Ectodermal cell (in vitro differentiated cells): Measurements from ENCODE around the gene VPS37B.

Experiments
- H3K27ac ChIP-seq: 2 replicates; pipeline ENCODE4 v1.7.0; 2013; ENCODE audit warnings: mild to moderate bottlenecking, low read depth, low read length; ENCODE audit not compliant: insufficient read depth, poor library complexity, severe bottlenecking
- H3K27me3 ChIP-seq: 2 replicates; pipeline ENCODE4 v1.7.0; 2013; ENCODE audit warnings: mild to moderate bottlenecking, low read length; ENCODE audit not compliant: insufficient read depth, control insufficient read depth, poor library complexity, severe bottlenecking
- H3K36me3 ChIP-seq: one replicate; pipeline ENCODE4 v1.7.0; 2013; ENCODE audit warnings: low read length; ENCODE audit not compliant: control insufficient read depth, insufficient read depth
- H3K4me1 ChIP-seq: one replicate; pipeline ENCODE4 v1.7.0; 2013; ENCODE audit warnings: low read length; ENCODE audit not compliant: control insufficient read depth, insufficient read depth
- H3K4me3 ChIP-seq: 2 replicates; pipeline ENCODE4 v1.7.0; 2013; ENCODE audit warnings: low read depth, low read length, control low read depth; ENCODE audit not compliant: insufficient read depth
- H3K9me3 ChIP-seq: 2 replicates; pipeline ENCODE4 v1.7.0; 2013; ENCODE audit warnings: mild to moderate bottlenecking, low read length, moderate library complexity; ENCODE audit not compliant: control insufficient read depth
- WGBS, 2 experiments: methylation state at CpG; one replicate each; pipeline ENCODE4 v1.1.7; 2013; ENCODE audit warnings: missing lambda C conversion rate in 2 of 2; 5-methylcytosine and 5-hydroxymethylcytosine counted together

Gene VPS37B

GRCh38 chr12:122850695-122851350 lies 45.1 kb downstream of the VPS37B start:
- no peak overlapping the region for H3K27ac ChIP-seq
- H3K4me1 ChIP-seq, result no peaks in the 10 kb centered on the region
- no peaks in the 10 kb centered on the region for H3K27me3 ChIP-seq
- no peaks in the 10 kb centered on the region for H3K36me3 ChIP-seq
- no peak overlapping the region for H3K4me3 ChIP-seq
- 92 to 93% methylated on average over 27 of the region's 27 CpGs for WGBS, 2 experiments
- no peaks in the 10 kb centered on the region for H3K9me3 ChIP-seq

- Histone ChIP-seq H3K27me3 (no peaks in the 10 kb centered on the region), H3K9me3 (no peaks in the 10 kb centered on the region), H3K27ac (no peak overlapping the region), H3K4me1 (peaks cover 2% of the 10 kb centered on the region), H3K36me3 (no peaks in the 10 kb centered on the region), H3K4me3 (no peak overlapping the region)
- WGBS, 2 experiments, result 92 to 95% methylated on average over 12 to 13 of the region's 14 CpGs
These were observed 45.9 kb downstream of the VPS37B start for GRCh38 chr12:122850048-122850445.

GRCh38 chr12:122849352-122850047 lies 46.4 kb downstream of the VPS37B start:
- no peak overlapping the region for H3K4me3 ChIP-seq
- no peaks in the 10 kb centered on the region for H3K27me3 ChIP-seq
- no peaks in the 10 kb centered on the region for H3K9me3 ChIP-seq
- peaks cover 6% of the 10 kb centered on the region for H3K4me1 ChIP-seq
- WGBS, 2 experiments, result 88 to 89% methylated on average over 26 of the region's 26 CpGs
- no peaks in the 10 kb centered on the region for H3K36me3 ChIP-seq
- no peak overlapping the region for H3K27ac ChIP-seq

GRCh38 chr12:122848471-122849351 lies 47.2 kb downstream of the VPS37B start:
- H3K27me3 ChIP-seq, result no peaks in the 10 kb centered on the region
- H3K36me3 ChIP-seq, result no peaks in the 10 kb centered on the region
- peaks cover 6% of the 10 kb centered on the region for H3K4me1 ChIP-seq
- no peak overlapping the region for H3K27ac ChIP-seq
- WGBS, 2 experiments, result 88 to 89% methylated on average over 36 of the region's 36 CpGs
- H3K9me3 ChIP-seq, result no peaks in the 10 kb centered on the region
- no peak overlapping the region for H3K4me3 ChIP-seq

GRCh38 chr12:122847921-122848421 lies 48.0 kb downstream of the VPS37B start:
- Histone ChIP-seq H3K27me3 (no peaks in the 10 kb centered on the region), H3K9me3 (no peaks in the 10 kb centered on the region), H3K36me3 (no peaks in the 10 kb centered on the region), H3K4me1 (peaks cover 6% of the 10 kb centered on the region), H3K4me3 (no peak overlapping the region), H3K27ac (no peak overlapping the region)
- WGBS, 2 experiments, result 90 to 94% methylated on average over 16 of the region's 16 CpGs

GRCh38 chr12:122847516-122847836 lies 48.4 kb downstream of the VPS37B start:
- Histone ChIP-seq H3K27ac (no peak overlapping the region), H3K36me3 (no peaks in the 10 kb centered on the region), H3K9me3 (no peaks in the 10 kb centered on the region), H3K27me3 (no peaks in the 10 kb centered on the region), H3K4me3 (no peak overlapping the region), H3K4me1 (peaks cover 6% of the 10 kb centered on the region)
- WGBS, 2 experiments, result 91 to 92% methylated on average over 5 of the region's 5 CpGs

GRCh38 chr12:122846622-122847515 lies 49.1 kb downstream of the VPS37B start:
- Histone ChIP-seq H3K4me3 (no peak overlapping the region), H3K27ac (no peak overlapping the region), H3K27me3 (no peaks in the 10 kb centered on the region), H3K4me1 (peaks cover 6% of the 10 kb centered on the region), H3K9me3 (no peaks in the 10 kb centered on the region), H3K36me3 (no peaks in the 10 kb centered on the region)
- WGBS, 2 experiments, result 85 to 86% methylated on average over 27 of the region's 27 CpGs

GRCh38 chr12:122845865-122846621 lies 49.9 kb downstream of the VPS37B start:
- H3K27me3 ChIP-seq, result no peaks in the 10 kb centered on the region
- H3K4me3 ChIP-seq, result no peak overlapping the region
- no peaks in the 10 kb centered on the region for H3K36me3 ChIP-seq
- 85% methylated on average over 14 of the region's 14 CpGs for WGBS, 2 experiments
- no peaks in the 10 kb centered on the region for H3K9me3 ChIP-seq
- H3K4me1 ChIP-seq, result peaks cover 6% of the 10 kb centered on the region
- H3K27ac ChIP-seq, result no peak overlapping the region
